AG09309 (cell line): ENCODE data around the gene FARS2.

Experiments
- DNase-seq: peaks from one replicate; pipeline ENCODE4 v3.0.0-alpha.2; 2010; ENCODE audit warnings: low read depth
- H3K4me3 ChIP-seq: 2 replicates; pipeline ENCODE4 v1.5.1; 2011; ENCODE audit warnings: mild to moderate bottlenecking, low read depth, low read length, moderate library complexity; ENCODE audit not compliant: control insufficient read depth
- TF ChIP-seq, protein P1 (sequence below): IDR thresholded peaks from 2 replicates; pipeline ENCODE4 v1.5.1; 2011; ENCODE audit warnings: mild to moderate bottlenecking, low read depth, low read length, inconsistent platforms; ENCODE audit not compliant: insufficient read depth, control insufficient read depth; ENCODE audit errors: missing control alignments

The FARS2 gene

GRCh38 chr6:5424726-5425125 lies 163.4 kb downstream of the FARS2 start:
- no peak for DNase-seq
- no peak overlapping the region for H3K4me3 ChIP-seq
- TF ChIP-seq, protein P1, sequence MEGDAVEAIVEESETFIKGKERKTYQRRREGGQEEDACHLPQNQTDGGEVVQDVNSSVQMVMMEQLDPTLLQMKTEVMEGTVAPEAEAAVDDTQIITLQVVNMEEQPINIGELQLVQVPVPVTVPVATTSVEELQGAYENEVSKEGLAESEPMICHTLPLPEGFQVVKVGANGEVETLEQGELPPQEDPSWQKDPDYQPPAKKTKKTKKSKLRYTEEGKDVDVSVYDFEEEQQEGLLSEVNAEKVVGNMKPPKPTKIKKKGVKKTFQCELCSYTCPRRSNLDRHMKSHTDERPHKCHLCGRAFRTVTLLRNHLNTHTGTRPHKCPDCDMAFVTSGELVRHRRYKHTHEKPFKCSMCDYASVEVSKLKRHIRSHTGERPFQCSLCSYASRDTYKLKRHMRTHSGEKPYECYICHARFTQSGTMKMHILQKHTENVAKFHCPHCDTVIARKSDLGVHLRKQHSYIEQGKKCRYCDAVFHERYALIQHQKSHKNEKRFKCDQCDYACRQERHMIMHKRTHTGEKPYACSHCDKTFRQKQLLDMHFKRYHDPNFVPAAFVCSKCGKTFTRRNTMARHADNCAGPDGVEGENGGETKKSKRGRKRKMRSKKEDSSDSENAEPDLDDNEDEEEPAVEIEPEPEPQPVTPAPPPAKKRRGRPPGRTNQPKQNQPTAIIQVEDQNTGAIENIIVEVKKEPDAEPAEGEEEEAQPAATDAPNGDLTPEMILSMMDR = no peak

- TF ChIP-seq, protein P1 = no peak
- no peak for DNase-seq
- no peak overlapping the region for H3K4me3 ChIP-seq
Observed at GRCh38 chr6:5425267-5425666, 164.0 kb downstream of the FARS2 start.

- no peak overlapping the region for H3K4me3 ChIP-seq
- DNase-seq = no peak
- TF ChIP-seq, protein P1 = no peak
Observed at GRCh38 chr6:5425797-5426196, 164.5 kb downstream of the FARS2 start.

DNA sequence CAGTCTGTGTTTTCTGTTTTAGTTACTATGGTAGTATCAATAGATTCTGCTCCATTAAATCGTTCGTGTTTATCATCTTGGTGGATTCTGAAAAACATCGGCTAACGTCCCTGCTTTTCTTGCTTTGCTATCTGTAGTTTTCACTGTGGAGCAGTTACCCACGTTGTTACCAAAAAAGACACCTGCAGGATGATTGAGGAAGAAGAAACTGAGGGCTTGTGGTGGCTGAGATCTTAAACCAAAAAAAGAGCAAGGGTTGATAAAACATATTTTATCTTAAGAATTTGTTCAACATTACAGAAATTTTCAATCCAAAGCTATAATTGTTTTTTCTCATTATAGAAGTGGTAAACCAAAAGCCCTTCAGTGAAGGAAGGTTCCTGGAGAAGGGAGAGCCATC lies 166.3 kb downstream of the FARS2 start:
- DNase-seq = no peak
- TF ChIP-seq, protein P1 = no peak
- H3K4me3 ChIP-seq = no peak overlapping the region

GRCh38 chr6:5433324-5433723 lies 172.0 kb downstream of the FARS2 start:
- no peak overlapping the region for H3K4me3 ChIP-seq
- TF ChIP-seq, protein P1 = no peak
- DNase-seq = no peak

DNA sequence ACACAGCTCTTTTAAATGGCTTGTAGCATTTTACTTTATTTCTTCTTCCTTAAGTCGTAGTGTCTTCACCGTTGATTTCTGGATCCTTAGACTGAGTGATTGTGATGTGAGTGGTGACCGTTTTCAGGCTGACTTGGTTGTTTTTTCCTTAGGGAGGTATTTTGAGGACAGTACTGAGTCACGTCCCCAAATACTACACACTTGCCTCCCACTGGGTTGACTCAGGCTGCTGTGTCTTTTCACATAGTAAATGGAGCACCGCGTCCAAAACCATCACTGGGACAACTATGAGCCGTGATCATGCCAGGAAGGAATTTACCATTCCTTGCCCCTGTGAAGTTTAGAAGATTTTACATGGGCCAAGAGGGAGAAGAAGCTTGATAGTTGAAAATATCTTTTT lies 174.1 kb downstream of the FARS2 start:
- TF ChIP-seq, protein P1 = no peak
- DNase-seq = peak; percentile 52
- H3K4me3 ChIP-seq = no peak overlapping the region
